Measurements from ENCODE around the gene HCST. TPM values are rescaled to one million over a fixed set of nuclear protein-coding genes. Genes with fewer than 3 reads are reported as not detected.
"Not testable (repeated sequence)": the region's sequence is repeated elsewhere in the genome, so short reads cannot be mapped to it uniquely, and the experiment has no call there.

The HCST gene
- total RNA-seq, result not detected

- no peak for DNase-seq
These were observed at the start of gene HCST for GRCh38 chr19:35901854-35902661. Gene HCST (plus strand): TSS chr19:35902529. CDS start chr19:35902594, 65 bp downstream.

DNA sequence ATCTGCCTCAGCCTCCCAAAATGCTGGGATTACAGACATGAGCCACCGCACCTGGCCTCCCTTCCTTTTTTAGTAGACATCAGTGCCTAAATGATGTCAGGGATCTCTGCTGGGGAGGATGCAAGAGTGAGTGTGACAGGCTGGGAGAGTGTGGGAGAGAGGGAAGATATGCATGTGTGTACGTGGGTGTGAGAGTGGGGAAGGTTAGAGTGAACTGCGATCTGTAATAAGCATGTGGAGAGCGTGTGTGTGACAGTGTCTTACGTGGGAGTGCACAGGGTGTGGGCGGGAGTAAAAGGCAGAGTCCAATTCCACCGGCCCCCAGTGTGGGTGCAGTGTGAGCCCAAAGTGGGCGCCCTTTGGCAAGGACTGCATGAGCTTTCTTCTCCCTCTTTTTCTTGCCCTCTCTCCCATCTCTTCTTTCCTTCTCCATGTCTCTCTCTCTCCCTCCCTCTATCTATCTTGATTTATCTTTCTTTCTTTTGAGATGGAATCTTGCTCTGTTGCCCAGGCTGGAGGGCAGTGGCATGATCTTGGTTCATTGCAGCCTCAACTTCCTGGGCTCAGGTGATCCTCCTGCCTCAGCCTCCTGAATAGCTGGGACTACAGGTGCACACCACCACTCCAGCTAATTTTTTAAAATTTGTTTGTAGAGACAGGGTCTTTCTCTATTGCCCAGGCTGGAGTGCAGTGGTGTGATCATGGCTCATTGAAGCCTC is 49.1 kb upstream of the HCST start:
- DNase-seq, result no peak

GRCh38 chr19:35856546-35857149 is 45.7 kb upstream of the HCST start, which contains the start of gene KIRREL2:
Gene KIRREL2 (plus strand): TSS chr19:35856911. CDS start chr19:35857120, 209 bp downstream.
- DNase-seq, result peak; percentile 31

DNA sequence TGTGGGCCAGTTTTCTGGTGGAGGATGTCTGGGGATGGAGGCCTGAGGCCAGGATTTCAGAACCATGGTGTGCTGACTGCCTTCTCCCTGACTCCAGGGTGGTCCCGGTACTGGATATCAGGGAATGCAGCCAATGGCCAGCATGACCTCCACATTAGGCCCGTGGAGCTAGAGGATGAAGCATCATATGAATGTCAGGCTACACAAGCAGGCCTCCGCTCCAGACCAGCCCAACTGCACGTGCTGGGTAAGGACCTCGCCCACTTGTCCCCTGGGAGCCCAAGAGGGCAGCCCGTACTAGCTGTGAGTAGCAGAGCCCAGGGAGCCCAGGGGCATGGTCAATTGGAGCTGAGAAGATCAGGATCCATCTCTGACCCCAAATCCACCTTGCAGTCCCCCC is 44.0 kb upstream of the HCST start:
- DNase-seq, result no peak

- DNase-seq, result no peak
These were observed 42.9 kb upstream of the HCST start for GRCh38 chr19:35859414-35859813.

DNA sequence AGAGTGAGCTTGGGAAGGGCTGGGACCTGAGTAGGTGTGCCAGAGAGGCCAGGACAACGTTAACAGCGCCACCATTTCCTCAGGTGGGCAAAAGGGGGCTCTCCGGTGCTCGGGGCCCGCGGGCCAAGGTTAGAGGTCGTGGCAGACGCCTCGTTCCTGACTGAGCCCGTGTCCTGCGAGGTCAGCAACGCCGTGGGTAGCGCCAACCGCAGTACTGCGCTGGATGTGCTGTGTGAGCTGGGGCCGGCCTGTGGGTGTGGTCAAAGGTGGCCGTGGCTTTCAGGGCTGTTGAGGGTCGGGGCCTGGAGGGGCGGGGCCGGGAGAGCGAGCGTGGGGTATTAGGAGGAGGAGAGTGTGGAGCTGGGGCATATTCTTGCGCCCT is 41.9 kb upstream of the HCST start:
- DNase-seq, result no peak

DNA sequence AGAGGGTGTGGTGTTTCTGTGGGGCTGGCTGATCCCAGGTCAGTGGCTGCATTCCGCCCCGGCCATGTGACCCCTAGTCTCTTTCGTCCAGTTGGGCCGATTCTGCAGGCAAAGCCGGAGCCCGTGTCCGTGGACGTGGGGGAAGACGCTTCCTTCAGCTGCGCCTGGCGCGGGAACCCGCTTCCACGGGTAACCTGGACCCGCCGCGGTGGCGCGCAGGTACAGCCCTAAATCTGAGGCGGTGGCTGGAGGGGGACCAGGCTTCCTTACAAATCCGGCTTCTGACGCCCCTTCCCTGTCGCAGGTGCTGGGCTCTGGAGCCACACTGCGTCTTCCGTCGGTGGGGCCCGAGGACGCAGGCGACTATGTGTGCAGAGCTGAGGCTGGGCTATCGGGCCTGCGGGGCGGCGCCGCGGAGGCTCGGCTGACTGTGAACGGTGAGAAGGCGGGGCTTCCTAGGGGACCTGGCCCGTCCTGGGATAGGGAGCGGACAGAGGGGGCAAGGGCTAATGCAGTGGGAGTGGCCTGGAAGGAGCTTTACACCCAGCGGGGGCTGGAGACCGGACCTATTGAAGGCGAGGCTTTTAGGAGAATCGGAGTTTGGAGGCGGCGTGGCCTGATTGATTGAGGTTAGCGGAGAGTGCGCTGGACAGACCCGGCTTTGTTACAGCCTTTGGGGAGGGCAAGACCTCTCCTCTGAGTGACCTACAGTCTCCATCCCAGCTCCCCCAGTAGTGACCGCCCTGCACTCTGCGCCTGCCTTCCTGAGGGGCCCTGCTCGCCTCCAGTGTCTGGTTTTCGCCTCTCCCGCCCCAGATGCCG is 41.3 kb upstream of the HCST start:
- DNase-seq, result no peak

GRCh38 chr19:35861640-35862160 is 40.6 kb upstream of the HCST start:
- DNase-seq, result no peak

DNA sequence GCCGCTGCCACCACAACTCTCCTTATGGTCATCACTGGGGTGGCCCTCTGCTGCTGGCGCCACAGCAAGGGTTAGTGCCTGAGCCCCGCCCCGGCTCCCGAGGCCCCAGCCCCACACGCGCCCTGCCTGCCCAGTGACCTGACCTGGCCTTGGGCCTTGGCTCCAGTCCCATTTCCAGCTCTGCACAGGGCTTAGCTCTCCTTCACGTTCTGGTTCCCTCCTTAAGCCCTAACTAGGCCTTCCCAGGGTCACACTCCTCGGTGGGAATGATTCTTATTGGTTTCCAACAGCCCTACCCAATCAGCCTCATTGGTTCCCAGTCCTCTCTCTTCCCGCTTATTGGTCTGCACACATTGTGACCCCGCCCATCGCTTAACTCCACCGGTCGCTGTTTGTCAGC is 39.8 kb upstream of the HCST start:
- no peak for DNase-seq

GRCh38 chr19:35863018-35863417 is 39.3 kb upstream of the HCST start:
- no peak for DNase-seq

GRCh38 chr19:35868172-35868822 is 34.0 kb upstream of the HCST start, which contains the start of gene APLP1:
Gene APLP1 (plus strand): TSS chr19:35868574. CDS start chr19:35868637, 63 bp downstream.
- peak; percentile 68 for DNase-seq

- DNase-seq, result no peak
These were observed 33.5 kb upstream of the HCST start for GRCh38 chr19:35868823-35869326.

DNA sequence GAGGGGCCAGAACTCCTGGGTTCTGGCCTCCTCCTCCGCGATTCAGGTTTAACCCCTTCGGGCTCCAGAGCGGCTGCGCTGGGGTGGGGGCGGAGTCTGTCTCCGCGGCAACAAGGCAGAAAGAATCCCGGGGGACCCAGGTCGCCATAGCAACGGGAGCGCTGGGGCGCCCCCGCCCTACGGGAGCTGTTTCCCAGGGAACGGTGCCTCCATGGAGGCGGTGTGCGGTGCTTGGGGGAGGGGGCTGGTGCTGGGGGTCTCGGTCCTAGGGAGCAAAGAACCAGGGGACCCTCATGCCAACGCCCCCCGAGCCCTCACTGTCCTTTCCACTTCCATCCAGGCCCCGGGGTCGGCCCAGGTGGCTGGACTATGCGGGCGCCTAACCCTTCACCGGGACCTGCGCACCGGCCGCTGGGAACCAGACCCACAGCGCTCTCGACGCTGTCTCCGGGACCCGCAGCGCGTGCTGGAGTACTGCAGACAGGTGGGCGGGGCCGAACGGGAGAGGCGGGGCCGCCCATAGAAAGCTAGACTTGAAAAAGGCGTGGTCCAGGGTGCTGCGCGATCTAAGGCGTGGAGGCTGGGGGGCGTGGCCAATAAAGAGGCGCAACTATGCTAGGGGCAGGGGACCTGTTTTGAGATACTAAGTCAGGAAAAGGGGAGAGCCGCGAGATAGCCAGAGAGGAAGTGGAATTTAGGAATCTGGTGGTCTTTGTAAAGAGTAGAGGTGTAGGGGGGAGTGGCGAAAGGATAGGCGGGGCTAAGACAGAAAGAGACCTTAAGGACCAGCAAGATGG is 32.8 kb upstream of the HCST start:
- DNase-seq, result peak; percentile 70

- not testable (repeated sequence) for DNase-seq
These were observed 32.1 kb upstream of the HCST start for GRCh38 chr19:35870124-35870736.

GRCh38 chr19:35870798-35871197 is 31.5 kb upstream of the HCST start:
- DNase-seq, result no peak

DNA sequence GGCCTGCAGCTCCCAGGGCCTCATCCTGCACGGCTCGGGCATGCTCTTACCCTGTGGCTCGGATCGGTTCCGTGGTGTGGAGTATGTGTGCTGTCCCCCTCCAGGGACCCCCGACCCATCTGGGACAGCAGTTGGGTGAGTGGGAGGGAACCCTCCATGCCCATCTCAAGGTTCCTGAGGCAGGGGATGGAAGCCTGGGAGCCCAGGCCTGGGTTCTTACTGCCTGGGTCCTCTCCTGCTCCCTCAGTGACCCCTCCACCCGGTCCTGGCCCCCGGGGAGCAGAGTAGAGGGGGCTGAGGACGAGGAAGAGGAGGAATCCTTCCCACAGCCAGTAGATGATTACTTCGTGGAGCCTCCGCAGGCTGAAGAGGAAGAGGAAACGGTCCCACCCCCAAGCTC is 30.7 kb upstream of the HCST start:
- no peak for DNase-seq

GRCh38 chr19:35872180-35872579 is 30.1 kb upstream of the HCST start:
- no peak for DNase-seq

DNA sequence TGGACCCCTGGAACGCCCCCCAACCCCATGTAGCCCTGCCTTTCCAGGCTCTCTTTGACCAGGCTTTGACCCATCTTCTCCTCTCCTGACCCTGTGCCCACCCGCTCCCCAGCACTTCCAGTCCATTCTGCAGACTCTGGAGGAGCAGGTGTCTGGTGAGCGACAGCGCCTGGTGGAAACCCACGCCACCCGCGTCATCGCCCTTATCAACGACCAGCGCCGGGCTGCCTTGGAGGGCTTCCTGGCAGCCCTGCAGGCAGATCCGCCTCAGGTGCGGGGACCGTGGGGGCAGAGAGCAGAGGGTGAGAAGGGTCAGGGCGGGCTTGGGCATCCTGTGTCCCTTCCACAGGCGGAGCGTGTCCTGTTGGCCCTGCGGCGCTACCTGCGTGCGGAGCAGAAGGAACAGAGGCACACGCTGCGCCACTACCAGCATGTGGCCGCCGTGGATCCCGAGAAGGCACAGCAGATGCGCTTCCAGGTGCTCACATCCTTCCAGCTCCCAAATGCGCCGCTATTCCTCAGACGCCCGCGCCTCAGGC is 27.9 kb upstream of the HCST start:
- DNase-seq, result no peak

- DNase-seq, result no peak
These were observed 23.3 kb upstream of the HCST start for GRCh38 chr19:35879068-35879467.
